NCI-H82 treated with DMSO at 0.1 percent for 48 hours (cell line): Measurements from ENCODE around the gene VPS37B.

Experiments
- DNase-seq: peaks from one replicate; lab custom pipeline; 2025; ENCODE audit not compliant: unreplicated experiment; lab: John Stamatoyannopoulos, UW

The VPS37B gene

GRCh38 chr12:122842505-122843405, 53.2 kb downstream of the VPS37B start:
- DNase-seq = no peak

GRCh38 chr12:122841544-122842321, 54.2 kb downstream of the VPS37B start:
- DNase-seq = no peak

- no peak for DNase-seq
Measured at GRCh38 chr12:122840580-122841513, 55.1 kb downstream of the VPS37B start.

GRCh38 chr12:122839907-122840554, 55.9 kb downstream of the VPS37B start:
- DNase-seq = no peak

DNA sequence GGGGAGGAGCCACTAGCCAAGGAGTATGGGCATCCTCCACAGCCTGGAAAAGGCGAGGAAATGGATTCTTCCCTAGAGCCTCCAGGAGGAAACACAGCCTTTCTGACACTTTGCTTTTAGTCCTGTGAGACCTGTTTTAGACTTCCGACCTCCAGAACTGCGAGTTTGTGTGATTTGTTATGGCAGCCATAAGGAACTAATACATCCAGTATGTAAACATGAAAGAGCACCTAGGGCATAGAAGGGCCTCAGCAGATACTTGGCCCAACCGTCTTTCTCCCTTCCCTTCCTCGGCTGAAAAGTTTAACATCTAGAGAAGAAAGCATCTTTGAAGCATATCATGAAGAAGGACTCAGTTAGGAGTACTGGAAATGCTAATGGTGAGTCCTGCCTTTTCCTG, 57.1 kb downstream of the VPS37B start:
- DNase-seq = no peak

DNA sequence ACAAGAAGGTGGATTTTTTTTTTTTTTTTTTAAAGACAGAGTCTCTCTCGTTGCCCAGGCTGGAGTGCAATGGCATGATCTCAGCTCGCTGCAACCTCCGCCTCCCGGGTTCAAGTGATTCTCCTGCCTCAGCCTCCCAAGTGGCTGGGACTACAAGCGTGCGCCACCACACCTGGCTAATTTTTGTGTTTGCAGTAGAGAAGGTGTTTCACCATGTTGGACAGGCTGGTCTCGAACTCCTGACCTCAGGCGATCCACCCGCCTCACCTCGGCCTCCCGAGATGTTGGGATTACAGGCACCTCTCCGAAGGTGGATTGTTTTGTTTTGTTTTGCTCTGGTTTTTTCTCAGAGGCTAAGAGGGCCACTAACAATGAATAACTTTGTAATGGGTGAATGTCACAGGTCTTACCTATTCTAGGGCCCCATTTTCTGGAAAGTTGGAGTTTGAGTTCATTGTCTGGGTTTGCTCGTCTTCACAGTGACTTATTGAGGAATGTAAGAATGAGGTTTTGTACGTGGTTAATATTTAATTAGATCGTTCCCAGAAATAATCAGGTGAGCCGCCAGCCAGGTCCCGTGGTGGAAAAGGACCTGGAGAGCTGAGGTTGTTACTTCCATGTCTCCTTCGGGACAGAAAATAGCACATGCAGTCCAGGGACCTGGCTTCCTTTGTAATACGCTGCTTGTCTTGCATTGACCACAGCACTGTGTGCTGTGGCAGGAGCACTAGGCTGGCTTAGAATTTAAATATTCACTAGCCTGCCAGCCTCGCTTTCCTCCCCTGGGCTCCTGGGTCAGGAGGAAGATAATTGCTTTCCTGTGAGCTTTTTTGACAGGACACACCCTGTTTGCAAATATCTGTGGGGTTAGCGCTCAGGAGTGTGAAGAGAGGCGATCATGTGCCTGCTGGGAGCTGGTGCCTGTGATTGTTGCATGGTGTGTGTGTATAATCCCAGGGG, 58.3 kb downstream of the VPS37B start:
- DNase-seq = no peak

- DNase-seq = no peak
Measured at GRCh38 chr12:122836027-122836921, 59.6 kb downstream of the VPS37B start.

- no peak for DNase-seq
Measured at GRCh38 chr12:122835750-122836026, 60.2 kb downstream of the VPS37B start.

- no peak for DNase-seq
Measured at GRCh38 chr12:122834921-122835749, 60.8 kb downstream of the VPS37B start, which contains the start of gene HIP1R. TSS of gene HIP1R (plus strand) at chr12:122835457. CDS start at chr12:122835551, 94 bp downstream.

- no peak for DNase-seq
Measured at GRCh38 chr12:122834104-122834920, 61.6 kb downstream of the VPS37B start.

DNA sequence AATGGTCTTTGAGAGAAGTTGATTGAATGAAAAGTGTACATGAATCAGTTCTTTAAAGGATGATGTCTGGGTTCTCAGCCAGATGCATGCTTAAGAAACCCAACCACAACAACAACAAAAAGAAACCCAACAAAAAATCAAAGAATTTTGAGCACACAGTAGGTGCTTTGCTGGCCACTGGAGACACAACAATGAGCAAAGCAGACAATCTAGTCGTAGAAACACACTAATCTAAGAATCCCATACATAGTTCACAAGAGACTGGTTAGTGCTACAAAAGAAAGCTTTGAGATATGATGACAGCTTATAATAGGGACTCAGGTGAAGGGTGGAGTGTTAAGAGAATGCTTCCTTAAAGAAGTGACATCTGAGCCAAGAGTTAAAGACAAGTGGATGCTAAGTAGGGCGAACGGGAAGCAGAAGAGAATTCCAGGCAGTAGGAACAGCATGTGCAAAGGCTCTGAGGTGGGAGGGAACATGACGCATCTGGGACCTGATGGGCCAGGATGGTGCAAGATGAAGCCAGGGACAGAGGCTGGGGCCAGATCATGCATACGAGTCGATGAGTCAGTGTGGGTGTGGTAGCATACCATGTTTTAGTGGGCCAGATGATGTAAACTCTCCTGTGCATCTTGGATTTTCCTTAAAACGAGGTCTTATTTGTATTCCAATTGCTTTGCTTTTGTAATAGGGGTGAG, 65.3 kb downstream of the VPS37B start:
- no peak for DNase-seq

DNA sequence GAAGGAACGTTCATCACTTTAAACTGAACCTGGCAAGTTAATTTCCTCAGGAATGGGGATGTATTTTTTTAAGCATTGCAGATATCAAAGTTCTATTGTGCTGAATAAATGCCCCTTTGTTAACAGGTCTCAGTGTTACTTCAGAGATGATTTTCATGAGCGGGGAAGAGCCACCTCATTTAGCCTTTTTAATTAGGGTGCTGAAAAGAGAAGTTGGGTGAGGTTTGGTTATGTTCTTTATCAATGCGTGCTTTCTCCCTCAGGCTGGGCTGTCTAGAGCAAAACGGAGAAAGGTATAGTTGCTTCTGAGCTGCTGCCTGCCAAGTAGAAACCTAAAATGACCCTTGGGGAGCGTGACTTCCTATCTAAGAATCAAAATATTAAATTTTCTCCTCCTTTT, 68.7 kb downstream of the VPS37B start:
- no peak for DNase-seq

DNA sequence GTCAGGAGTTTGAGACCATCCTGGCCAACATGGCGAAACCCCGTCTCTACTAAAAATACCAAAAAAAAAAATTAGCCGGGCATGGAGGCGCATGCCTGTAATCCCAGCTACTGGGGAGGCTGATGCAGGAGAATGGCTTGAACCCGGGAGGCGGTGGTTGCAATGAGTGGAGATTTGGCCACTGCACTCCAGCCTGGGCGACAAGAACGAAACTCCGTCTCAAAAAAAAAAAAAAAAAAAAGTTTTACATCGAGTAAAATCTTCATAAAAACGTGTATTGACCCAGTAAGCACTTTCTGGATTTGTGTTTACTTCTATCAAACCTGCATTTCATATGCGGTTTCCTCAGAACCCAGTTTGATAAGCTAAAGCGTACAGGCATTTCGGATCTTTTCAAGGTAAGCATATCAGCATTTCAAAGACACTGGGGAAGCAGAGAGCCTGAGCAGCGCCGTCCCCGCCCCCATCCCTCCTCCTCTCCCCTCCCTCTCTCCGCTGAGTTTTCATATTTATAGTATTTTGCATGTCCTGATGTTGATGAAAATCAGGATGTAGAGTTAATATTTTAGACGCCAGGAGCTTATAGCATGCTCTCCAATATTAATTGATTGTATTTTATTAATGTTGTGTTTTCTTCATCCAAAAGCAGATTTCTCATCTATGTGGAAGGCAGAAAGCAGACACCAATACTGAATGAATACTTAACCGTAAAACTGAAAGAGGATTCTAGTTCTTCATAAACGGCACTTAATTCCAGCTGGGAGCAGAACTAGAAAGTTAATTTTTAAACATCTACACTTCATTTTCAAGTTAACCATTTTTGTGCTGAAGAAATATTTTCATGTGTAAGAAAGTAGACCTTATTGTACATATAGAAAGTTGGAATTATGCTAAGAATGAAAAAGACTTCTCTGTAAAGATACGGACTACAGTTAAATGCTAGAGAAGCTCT, 69.9 kb downstream of the VPS37B start:
- DNase-seq = no peak

DNA sequence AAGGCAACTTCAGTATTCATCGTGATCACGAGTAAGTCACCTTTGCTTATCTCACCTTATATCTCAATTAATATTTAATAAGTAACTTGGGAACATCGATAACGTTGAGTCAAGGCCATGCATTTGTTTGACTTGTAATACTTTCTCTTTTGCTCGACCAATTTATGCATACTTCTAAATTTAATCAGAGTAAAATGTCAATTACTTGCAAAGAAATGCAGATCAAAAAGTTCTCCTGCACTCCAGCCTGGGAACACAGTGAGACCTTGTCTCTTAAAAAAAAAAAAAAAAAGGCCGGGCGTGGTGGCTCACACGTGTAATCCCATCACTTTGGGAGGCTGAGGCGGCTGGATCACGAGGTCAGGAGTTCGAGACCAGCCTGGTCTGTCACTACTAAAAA, 72.5 kb downstream of the VPS37B start:
- DNase-seq = no peak

DNA sequence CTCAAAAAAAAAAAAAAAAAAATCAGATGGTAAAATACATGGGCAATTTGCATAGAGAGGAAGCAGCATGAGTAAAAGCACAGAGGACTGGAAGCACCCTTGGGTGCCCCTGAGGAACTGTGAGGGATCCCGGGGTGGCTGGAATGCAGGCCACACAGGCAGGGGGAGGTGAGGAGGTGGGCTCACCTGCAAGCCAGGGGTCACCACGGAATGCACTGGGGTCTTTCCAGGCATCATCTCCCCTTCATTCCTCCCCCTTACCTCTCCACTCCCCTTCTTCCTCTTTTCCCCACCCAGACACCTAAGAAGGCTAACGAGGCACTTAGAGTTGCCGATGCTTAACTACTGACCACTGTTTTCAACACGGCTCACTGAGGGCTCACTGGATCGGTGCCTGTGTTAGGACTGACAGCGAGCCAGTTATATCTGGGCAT, 75.1 kb downstream of the VPS37B start:
- DNase-seq = no peak
